Measurements from ENCODE around the gene MOAP1.
"Not testable (repeated sequence)": the region's sequence is repeated elsewhere in the genome, so short reads cannot be mapped to it uniquely, and the experiment has no call there.

MOAP1 gene

DNA sequence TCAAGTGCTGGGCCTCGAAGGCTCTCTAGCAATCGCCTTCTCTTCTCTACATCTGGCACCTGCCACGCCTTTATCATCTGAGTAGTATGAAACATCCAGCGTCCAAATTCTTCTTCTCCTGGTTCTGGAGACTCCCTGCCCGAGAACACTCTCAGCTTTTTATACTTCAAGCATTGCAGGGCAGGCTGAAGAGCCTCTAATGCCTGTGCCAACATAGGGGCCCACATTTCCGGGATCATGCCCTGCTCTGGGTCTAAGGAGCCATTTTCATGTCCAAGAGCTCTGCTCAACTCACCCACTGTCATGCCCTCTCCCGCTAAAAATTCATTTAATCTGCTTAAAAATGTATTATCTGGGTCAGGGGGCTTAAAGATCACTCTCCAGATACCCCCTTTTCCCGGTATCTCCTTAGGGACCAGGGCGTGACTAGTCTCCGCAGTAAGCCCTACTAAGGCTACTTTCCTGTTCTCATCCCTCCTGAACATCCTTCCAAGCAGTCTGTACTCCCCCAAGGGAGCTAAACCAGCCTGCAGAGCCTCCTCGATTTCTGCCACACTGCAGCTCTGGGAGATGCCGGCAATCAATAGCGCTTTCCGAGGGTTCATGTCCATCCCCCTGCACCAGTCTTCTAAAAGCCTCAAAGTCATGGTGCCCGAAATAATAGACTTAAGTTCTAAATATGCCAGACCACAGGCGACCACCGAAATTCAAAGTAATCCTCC, 940 bp downstream of the MOAP1 start:
- DNase-seq: no peak

DNA sequence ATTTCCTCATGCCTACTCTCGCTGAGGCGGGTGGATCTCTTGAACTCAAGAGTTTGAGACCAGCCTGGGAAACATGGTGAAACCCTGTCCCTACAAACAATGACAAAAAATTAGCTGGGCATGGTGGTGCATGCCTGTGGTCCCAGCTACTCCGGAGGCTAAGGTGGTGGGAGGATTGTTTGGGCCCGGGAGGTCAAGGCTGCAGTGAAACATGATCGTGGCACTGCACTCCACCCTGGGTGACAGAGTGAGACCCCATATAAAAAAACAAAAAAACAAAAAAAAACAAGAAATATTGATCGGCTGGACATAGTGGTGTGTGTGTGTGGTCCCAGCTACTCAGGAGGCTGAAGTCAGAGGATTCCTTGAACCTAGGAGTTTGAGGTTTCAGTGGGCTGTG, 9.2 kb downstream of the MOAP1 start:
- no peak for DNase-seq

DNA sequence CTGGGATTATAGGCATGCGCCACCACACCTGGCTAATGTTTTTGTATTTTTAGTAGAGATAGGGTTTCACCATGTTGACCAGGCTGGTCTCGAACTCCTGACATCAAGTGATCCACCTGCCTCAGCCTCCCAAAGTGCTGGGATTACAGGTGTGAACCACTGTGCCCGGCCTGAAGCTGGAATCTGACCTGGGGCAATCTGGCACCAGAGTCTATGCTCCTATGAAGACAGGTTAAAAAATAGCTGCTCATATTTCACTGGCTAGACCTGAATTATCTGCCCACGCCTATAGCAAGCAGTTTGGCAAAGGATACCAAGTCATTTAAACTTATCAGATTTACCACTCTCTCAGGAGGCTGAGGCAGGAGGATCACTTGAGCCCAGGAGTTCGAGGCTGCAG, 10.0 kb downstream of the MOAP1 start:
- DNase-seq: not testable (repeated sequence)

DNA sequence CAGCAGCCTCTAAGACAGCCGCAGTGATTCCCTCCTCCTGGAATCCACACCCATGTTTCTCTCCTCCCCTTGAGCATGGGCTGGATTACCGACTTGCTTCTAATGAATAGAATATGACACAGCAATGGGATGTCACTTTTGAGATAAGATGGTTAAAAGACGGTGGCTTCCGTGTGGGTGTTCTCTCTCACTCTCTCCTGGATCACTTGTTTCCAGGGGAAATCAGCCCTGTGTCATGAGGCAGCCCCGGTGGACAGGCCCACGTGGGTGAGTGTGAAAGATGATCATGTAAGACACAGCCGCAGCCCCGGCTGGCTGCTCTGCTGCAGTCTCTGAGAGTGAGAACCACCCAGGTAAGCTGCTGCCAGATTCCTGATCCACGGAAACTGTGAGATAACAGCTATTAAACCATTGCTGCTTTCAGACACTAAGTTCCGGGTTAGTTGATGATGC, 10.7 kb downstream of the MOAP1 start:
- DNase-seq: no peak

DNA sequence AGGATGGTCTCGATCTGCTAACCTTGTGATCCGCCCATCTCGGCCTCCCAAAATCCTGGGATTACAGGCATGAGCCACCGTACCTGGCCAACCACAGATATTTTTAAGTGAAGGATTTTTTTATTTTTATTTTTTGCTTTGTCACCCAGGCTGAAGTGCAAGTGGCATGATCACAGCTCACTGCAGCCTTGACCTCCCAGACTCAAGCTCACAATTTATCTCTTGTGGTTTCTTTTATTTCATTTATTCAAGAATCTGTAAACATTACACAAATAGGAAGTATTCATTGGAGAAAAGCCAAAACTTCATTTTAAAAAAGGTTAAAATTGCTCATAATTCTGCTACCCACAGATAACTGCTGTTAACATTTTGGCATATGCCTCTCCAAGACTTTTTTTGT, 13.3 kb downstream of the MOAP1 start:
- no peak for DNase-seq

DNA sequence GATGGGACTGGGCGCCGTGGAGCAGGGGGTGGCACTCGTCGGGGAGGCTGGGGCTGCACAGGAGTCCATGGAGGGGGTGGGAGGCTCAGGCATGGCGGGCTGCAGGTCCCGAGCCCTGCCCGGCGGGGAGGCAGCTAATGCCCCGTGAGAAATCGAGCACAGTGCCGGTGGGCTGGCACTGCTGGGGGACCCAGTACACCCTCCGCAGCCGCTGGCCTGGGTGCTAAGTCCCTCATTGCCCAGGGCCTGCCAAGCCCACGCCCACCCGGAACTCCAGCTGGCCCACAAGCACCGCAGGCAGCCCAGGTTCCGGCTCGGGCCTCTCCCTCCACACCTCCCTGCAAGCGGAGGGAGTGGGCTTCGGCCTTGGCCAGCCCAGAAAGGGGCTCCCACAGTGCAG, 14.6 kb downstream of the MOAP1 start:
- DNase-seq: not testable (repeated sequence)

DNA sequence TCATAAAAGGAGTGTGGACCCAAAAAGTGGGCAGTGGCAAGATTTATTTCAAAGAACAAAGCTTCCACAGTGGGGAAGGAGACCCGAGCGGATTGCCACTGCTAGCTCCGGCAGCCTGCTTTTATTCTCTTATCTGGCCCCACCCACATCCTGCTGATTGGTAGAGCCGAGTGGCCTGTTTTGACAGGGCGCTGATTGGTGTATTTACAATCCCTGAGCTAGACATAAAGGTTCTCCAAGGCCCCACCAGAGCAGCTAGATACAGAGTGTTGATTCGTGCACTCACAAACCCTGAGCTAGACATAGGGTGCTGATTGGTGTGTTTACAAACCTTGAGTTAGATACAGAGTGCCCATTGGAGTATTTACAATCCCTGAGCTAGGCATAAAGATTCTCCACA, 15.1 kb downstream of the MOAP1 start:
- not testable (repeated sequence) for DNase-seq

DNA sequence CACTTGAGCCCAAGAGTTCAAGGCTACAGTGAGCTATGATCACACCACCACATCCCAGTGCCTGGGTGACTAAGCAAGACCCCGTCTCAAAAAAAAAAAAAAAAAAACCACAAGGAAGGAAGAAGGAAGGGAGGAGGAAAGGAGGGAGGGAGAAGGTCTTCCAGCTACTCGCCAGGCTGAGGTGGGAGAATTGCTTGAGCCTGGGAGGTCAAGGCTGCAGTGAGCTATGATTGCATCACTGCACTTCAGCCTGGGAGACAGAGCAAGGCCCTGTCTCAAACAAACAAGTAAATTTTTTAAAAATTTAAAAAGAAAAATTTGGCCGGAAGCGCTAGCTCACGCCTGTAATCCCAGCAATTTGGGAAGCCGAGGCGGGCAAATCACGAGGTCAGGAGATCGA, 16.1 kb downstream of the MOAP1 start:
- DNase-seq: not testable (repeated sequence)

DNA sequence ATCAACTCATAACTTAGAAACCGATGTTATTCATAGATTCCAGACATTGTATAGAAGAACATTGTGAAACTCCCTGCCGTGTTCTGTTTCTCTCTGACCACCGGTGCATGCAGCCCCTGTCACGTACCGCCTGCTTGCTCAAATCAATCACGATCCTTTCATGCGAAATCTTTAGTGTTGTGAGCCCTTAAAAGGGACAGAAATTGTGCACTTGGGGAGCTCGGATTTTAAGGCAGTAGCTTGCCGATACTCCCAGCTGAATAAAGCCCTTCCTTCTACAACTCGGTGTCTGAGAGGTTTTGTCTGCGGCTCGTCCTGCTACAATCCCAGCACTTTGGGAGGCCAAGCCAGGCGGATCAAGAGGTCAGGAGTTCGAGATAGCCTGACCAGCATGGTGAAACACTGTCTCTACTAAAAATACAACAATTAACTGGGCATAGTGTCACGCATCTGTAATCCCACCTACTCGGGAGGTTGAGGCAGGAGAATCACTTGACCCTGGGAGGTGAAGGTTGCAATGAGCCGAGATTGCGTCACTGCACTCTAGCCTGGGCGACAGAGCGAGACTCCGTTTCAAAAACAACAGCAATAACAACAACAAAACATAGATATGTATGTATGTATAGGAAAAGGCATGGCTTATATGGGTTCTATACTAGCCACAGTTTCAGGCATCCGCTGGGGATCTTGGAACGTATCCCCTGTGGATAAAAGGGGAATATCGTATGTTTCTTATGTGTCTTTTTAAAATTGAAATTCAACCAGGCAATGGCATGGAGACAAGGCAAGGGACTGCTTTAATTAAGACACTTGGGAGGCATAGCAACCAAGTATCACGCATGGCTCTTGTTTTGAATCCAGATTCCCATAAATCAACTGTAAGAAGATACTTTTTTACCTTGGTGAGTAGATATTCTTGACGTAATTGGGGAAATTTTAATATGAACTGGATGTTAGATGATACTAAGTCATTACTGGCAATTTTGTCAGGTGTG, 19.1 kb downstream of the MOAP1 start:
- DNase-seq: not testable (repeated sequence)

DNA sequence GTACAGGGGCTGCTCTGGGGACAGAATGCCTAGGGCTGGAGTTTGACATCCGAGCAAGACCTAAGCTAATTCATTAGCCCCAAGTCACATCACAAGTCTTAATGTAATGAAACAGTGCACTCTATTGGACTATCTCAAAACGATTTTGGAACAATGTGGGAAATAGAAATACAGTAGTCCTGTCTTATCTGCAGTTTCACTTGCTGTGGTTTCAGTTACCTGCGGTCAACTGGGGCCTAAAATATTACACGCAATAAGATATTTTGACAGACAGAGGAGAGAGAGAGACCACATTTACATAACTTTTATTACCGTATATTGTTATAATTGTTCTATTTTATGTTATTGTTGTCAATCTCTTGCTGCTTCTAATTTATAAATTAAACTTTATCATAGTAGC, 21.1 kb downstream of the MOAP1 start:
- DNase-seq: no peak

DNA sequence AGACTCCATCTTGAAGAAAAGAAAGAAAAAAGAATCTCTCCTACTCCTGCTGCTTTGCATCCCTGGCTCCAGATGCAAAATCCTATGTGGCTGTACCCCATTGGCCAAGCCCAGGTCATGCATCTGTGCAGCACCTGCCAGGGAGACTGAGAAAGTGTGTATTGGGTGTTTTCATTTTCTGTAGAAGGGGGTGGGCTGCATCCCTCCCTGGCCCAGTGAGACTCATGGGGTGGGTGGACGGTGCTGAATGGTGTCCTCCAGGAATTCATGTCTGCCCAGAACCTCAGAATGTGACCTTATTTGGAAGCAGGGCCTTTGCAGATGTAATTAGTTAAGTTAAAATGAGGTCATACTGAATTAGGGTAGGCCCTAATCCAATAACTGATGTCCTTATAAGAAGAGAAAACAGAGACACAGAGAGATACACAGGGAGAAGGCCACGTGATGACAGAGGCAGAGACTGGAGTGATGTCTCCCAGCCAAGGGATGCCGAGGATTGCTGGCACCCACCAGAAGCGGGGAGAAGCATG, 23.2 kb downstream of the MOAP1 start:
- DNase-seq: no peak

DNA sequence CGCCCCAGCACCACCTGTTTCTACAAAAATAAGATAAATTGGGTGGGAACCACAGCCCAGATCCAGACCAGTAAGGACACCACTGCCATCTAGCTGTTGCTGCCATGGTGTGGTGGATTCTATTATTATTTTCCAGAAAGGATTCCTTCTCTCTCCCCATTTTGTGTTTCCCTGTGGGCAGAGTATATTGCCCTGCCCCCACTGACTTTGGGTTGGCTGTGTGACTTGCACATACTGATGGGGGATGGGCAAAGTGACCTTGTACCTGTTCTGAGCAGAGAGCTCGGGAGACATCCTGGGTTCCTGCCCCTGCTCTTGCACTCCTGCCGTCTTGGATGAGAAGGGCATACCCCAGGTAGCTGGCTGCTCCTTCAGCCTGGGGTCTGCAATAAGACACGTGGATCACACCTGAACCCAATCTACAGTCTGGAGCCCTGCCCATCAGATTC, 24.3 kb downstream of the MOAP1 start:
- no peak for DNase-seq

DNA sequence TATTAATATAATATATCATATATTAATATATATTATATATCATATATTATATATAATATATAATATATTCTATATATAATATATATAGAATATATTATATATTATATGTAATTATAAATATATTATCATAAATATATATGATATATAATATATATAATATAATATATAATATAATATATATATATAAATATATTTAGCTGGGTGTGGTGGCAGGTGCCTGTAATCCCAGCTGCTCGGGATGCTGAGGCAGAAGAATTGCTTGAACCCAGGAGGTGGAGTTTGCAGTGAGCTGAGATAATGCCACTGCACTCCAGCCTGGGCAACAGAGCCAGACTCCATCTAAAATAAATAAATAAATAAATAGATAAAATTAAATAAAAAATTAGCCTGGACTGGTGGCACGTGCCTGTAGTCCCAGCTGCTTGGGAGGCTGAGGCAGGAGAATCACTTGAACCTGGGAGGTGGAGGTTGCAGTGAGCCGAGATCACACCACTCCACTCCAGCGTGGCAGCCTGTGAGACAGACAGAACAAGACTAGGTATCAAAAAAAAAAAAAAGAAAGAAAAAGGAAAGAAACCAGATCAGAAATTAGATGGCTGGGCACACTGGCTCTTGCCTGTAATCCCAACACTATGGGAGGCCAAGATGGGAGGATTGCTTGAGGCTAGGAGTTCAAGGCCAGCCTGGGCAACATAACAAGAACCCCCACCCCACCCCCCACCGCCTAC, 24.9 kb downstream of the MOAP1 start:
- not testable (repeated sequence) for DNase-seq

DNA sequence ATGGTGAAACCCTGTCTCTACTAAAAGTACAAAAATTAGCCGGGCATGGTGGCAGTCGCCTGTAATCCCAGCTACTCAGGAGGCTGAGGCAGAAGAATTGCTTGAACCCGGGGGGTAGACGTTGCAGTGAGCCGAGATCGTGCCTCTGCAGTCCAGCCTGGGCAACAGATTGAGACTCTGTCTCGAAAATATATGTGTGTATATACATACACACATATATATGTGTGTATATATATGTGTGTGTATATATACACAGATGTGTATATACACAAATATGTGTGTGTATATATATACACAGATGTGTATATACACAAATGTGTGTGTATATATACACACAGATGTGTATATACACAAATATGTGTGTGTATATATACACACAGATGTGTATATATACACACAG, 26.3 kb downstream of the MOAP1 start:
- DNase-seq: not testable (repeated sequence)

DNA sequence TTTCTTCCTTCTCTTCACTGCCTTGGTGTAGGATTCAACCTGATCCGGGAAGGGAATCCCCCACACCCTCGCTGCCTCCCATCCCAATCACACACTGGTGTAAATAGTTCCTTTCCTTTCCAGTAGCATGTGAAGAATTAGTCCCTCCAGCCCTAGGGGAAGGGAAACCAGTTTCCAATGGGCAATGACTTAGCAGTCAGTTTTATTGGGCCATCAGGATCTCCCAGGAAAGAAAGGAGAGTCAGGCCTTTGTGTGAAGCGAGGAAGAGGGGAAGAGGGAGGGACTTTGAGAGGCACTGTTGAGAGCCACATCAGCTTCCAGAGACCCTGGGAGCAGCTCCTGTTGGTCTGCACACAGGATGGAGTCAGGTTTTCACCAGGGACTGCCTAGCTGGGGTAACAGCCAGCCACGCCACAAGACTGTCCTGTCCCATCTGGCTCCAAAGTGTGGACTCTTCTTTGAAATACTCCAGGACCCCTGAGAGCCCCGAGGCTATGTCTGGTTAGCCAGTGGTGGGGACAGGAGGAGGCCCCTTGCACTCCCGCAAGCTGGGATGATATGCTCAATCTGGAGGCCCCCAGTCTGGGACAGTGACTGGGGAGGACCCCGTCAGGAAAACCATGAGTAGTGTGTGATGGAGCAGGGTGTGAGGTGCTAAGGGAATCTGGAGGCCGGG, 27.9 kb downstream of the MOAP1 start:
- DNase-seq: no peak

DNA sequence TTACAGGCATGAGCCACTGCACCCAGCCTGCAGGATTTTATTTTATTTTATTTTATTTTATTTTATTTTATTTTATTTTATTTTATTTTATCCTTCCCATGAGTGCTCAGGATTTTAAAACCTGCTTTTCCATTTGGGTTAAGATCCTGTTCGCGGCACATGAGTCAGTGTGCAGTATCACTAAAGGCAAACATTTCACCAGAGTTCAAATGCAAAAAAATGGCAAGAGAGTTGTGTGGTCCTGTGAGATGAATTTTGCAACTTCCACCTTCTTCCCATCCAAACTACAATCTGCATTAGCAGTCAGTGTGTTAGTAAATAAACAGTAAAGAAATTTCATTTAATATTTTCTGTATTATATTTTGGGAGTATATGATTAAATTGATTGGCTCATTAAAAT, 29.0 kb downstream of the MOAP1 start:
- DNase-seq: no peak

DNA sequence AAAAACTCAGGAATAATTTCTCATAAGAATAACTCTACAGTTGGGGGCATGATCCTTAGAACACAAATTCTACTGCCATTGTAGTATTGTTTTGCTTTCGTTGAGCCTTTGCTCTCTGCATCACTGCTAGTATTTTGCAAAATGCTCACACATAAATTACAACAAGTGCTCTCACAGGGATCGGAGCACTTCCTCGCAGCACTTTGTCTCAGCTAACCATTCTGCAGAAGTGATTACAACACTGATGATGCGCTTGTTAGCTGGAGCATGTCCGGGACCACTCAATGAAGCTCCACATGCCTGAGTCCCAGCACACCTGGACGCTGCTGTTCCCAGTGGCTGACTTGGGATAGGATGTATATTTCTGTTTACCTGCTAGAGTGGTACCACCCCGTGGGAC, 31.6 kb downstream of the MOAP1 start:
- no peak for DNase-seq

DNA sequence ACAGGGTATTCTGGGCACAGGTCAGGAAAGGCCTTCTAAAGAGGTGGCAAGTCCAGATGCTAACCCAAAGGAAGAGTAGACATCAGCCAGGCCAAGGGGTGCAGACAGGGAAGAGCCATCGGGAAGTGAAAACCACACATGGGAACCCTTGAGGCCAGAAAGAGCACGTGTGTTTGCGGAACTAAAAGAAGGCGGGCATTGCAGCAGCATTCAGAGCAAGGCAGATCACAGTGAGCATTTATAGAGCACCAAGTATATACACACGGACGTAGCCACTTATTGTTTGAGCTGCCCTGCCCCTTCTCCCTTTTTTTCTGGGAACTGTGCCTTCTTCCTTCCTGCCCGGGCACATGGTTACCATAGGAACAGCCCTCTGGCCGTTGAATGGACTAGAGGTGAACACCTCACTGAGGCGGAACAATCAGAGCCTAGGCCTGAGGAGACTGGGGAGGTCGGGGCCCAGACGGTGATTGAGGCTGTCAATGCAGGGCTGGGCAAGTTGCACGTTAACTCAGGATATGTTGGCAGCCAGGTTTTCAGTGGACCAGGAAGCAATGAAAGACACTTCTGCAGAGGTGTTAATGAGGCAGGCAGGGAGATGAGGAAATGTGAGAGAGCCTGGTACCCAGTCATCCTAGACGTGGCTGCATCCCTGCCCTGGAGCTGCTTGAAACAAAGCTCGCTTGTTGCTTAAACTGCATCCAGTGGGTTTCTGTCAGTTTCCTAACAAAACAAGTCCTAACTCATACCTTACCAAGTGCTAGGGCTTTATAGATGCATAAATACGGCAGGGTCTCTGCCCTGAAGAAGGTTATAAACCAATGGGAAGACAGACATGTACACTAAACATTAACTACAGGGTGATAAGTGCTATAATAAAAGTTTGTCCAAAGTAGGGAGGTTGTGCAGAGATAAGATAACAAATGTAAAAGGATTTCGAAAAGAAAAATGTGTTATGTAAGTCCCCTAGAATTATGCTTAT, 34.2 kb downstream of the MOAP1 start:
- no peak for DNase-seq

DNA sequence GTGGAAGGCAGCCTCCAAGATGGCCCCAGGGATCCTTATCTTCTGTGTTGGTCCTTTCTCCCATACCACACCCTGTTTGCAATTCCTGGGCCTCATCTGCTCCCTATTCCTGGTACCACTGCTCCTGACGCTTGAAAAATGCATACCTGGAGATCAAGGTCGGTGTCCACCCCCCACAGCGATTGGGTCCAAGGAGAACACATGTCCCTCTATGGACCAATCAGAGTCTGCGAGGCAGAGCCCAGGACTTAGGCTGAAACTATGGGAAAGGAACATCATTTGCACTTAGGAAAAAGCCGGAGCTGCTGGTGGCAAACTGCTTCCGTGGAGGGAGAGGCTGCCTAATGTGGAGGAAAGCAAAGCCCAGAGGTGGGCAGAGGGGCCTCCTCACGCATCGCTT, 35.7 kb downstream of the MOAP1 start:
- DNase-seq: no peak

DNA sequence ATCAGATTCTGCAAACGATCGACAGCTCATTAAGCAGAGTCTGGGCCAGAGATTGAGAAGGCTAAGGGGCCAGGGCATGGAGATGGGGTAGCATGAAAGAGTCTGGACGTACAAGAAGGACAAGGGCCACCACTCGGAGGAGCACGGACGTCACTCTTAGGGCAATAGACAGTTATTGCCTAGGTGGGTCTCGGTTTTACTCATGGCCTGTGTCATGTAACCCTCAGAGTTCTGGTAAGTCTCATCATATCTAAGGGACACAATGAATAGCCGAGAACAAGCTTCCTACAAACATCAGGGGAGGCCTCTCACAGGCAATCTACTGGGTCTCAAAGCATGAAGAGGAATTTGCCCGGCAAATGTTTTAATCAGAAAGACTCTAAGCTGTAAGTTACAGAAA, 38.6 kb downstream of the MOAP1 start:
- no peak for DNase-seq
